Mesothelial cell of epicardium (in vitro differentiated cells): ENCODE data around the gene NUDT16. TPM values are rescaled to one million over a fixed set of nuclear protein-coding genes. Genes with fewer than 3 reads are reported as not detected.

ENCODE experiments used
- DNase-seq, 2 experiments: peaks; one replicate each; pipeline ENCODE4 v3.0.0; 2021; ENCODE audit warnings: low spot score in 2 of 2; ENCODE audit not compliant: unreplicated experiment in 2 of 2
- H3K27ac Mint-ChIP-seq: 2 replicates; pipeline ENCODE4 v1.8.0; 2021; ENCODE audit warnings: mixed read lengths
- H3K27me3 Mint-ChIP-seq: 2 replicates; pipeline ENCODE4 v1.8.0; 2021; ENCODE audit warnings: low read depth, mixed read lengths
- H3K36me3 Mint-ChIP-seq: 2 replicates; pipeline ENCODE4 v1.8.0; 2021; ENCODE audit warnings: mixed read lengths
- H3K4me1 Mint-ChIP-seq: 2 replicates; pipeline ENCODE4 v1.8.0; 2021; ENCODE audit warnings: mixed read lengths
- H3K4me3 Mint-ChIP-seq: 2 replicates; pipeline ENCODE4 v1.8.0; 2021; ENCODE audit warnings: mild to moderate bottlenecking, moderate library complexity, mixed read lengths
- H3K9me3 Mint-ChIP-seq: 2 replicates; pipeline ENCODE4 v1.8.0; 2021; ENCODE audit warnings: mixed read lengths
- total RNA-seq: library from RNA; stranded (reverse); gene quantifications from 3 replicates; pipeline ENCODE4 v1.2.1, GENCODE V29; 2021
- TF ChIP-seq, protein P1 (sequence below): fragments of 200-600 bp; sonication (generic); IDR thresholded peaks from one replicate; pipeline ENCODE4 v1.5.0; 2021; ENCODE audit warnings: antibody characterized with exemption; ENCODE audit not compliant: unreplicated experiment

Gene NUDT16
- total RNA-seq, 1 donor from 2014 or later, result 17.2 TPM

DNA sequence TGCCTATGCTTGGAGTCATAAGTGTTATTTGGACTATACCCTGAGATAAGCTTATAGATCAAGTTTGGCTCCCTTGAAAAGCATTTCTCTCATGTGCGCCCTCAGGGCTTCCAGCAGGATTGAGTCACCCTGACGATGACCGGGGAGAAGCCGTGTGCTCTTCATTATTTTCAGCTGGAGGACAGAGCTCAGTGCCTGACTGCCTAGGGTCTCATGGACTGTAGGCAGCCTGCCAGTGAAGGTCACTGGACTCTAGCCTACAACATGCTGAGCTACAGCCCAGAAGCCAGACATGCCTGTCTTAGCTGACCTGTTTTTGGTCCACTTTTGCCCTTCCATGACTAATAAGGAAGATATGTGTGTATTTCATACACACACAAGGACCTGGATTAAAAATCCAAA, 31.6 kb upstream of the NUDT16 start:
- Mint-ChIP-seq H3K36me3 (no peaks in the 10 kb centered on the region), H3K9me3 (peaks cover 7% of the 10 kb centered on the region), H3K27ac (no peak overlapping the region), H3K4me3 (no peak overlapping the region), H3K27me3 (no peaks in the 10 kb centered on the region), H3K4me1 (no peaks in the 10 kb centered on the region)
- no peak for DNase-seq
- TF ChIP-seq, protein P1, sequence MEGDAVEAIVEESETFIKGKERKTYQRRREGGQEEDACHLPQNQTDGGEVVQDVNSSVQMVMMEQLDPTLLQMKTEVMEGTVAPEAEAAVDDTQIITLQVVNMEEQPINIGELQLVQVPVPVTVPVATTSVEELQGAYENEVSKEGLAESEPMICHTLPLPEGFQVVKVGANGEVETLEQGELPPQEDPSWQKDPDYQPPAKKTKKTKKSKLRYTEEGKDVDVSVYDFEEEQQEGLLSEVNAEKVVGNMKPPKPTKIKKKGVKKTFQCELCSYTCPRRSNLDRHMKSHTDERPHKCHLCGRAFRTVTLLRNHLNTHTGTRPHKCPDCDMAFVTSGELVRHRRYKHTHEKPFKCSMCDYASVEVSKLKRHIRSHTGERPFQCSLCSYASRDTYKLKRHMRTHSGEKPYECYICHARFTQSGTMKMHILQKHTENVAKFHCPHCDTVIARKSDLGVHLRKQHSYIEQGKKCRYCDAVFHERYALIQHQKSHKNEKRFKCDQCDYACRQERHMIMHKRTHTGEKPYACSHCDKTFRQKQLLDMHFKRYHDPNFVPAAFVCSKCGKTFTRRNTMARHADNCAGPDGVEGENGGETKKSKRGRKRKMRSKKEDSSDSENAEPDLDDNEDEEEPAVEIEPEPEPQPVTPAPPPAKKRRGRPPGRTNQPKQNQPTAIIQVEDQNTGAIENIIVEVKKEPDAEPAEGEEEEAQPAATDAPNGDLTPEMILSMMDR, result no peak

GRCh38 chr3:131350506-131350905, 31.1 kb upstream of the NUDT16 start:
- TF ChIP-seq, protein P1, result no peak
- Mint-ChIP-seq H3K27ac (no peak overlapping the region), H3K27me3 (no peaks in the 10 kb centered on the region), H3K9me3 (peaks cover 3% of the 10 kb centered on the region), H3K4me3 (no peak overlapping the region), H3K36me3 (no peaks in the 10 kb centered on the region), H3K4me1 (no peaks in the 10 kb centered on the region)
- no peak for DNase-seq

GRCh38 chr3:131353016-131353877, 28.3 kb upstream of the NUDT16 start:
- Mint-ChIP-seq H3K4me3 (no peak overlapping the region), H3K27ac (no peak overlapping the region), H3K9me3 (no peaks in the 10 kb centered on the region), H3K4me1 (no peaks in the 10 kb centered on the region), H3K36me3 (no peaks in the 10 kb centered on the region), H3K27me3 (peaks cover 3% of the 10 kb centered on the region)
- TF ChIP-seq, protein P1, result no peak
- DNase-seq, result no peak

GRCh38 chr3:131353986-131354385, 27.6 kb upstream of the NUDT16 start:
- Mint-ChIP-seq H3K4me3 (no peak overlapping the region), H3K9me3 (no peaks in the 10 kb centered on the region), H3K27me3 (peaks cover 3% of the 10 kb centered on the region), H3K4me1 (no peaks in the 10 kb centered on the region), H3K27ac (no peak overlapping the region), H3K36me3 (no peaks in the 10 kb centered on the region)
- TF ChIP-seq, protein P1, result no peak
- no peak for DNase-seq

GRCh38 chr3:131356006-131356595, 25.5 kb upstream of the NUDT16 start:
- H3K4me1 Mint-ChIP-seq, result no peaks in the 10 kb centered on the region
- H3K36me3 Mint-ChIP-seq, result no peaks in the 10 kb centered on the region
- H3K27ac Mint-ChIP-seq, result no peak overlapping the region
- TF ChIP-seq, protein P1, result no peak
- peaks cover 3% of the 10 kb centered on the region for H3K27me3 Mint-ChIP-seq
- no peak overlapping the region for H3K4me3 Mint-ChIP-seq
- H3K9me3 Mint-ChIP-seq, result no peaks in the 10 kb centered on the region
- no peak for DNase-seq
